Gastroesophageal sphincter (tissue), 4 donors: ENCODE measurements around the gene HSD17B8. TPM values are rescaled to one million over a fixed set of nuclear protein-coding genes. Genes with fewer than 3 reads are reported as not detected.

Experiments
- ATAC-seq: fragments of 150-250 bp; one replicate; pipeline ENCODE4 v1.9.1; 2016; ENCODE audit warnings: mild to moderate bottlenecking, moderate library complexity
- H3K27ac ChIP-seq, 4 donors: fragments of 200-600 bp; sonication (generic) in 3 of 4; 1 replicate in 3 of 4; 2 replicates in 1 of 4; pipeline ENCODE4 v1.5.1; 2016 to 2019
- H3K27me3 ChIP-seq: fragments of 200-600 bp; sonication (generic); one replicate; pipeline ENCODE4 v1.5.1; 2019
- H3K36me3 ChIP-seq, 2 donors: fragments of 200-600 bp; sonication (generic); one replicate each; pipeline ENCODE4 v1.5.1; 2019; ENCODE audit warnings: control low read depth in 1 of 2
- H3K4me1 ChIP-seq, 3 donors: fragments of 200-600 bp; sonication (generic); 1 replicate in 2 of 3; 2 replicates in 1 of 3; pipeline ENCODE4 v1.5.1; 2016 to 2019; ENCODE audit warnings: control low read depth in 2 of 3
- H3K4me3 ChIP-seq, 2 donors: fragments of 200-600 bp; sonication (generic); one replicate each; pipeline ENCODE4 v1.5.1; 2019; ENCODE audit warnings: mild to moderate bottlenecking in 1 of 2, moderate library complexity in 1 of 2
- H3K9me3 ChIP-seq, 3 donors: fragments of 200-600 bp; sonication (generic); one replicate each; pipeline ENCODE4 v1.5.1; 2017 to 2019; ENCODE audit warnings: control low read depth in 2 of 3
- EP300 ChIP-seq: sonication (generic); formaldehyde crosslinking; IDR thresholded peaks from one replicate; pipeline ENCODE4 v1.6.1; 2017; ENCODE audit warnings: antibody characterized with exemption, mild to moderate bottlenecking
- POLR2A ChIP-seq, 2 donors: fragments of 450-650 bp; IDR thresholded peaks; one replicate each; pipeline ENCODE4 v1.6.1; 2017; ENCODE audit warnings: antibody characterized with exemption in 2 of 2, mild to moderate bottlenecking in 2 of 2, moderate library complexity in 1 of 2
- POLR2AphosphoS5 ChIP-seq: sonication (generic); formaldehyde crosslinking; IDR thresholded peaks from one replicate; pipeline ENCODE4 v1.6.1; 2017; ENCODE audit warnings: antibody characterized with exemption
- WGBS, 2 donors: methylation state at CpG; one replicate each; pipeline ENCODE4 v1.1.5; 2018; ENCODE audit warnings: low coverage in 1 of 2; 5-methylcytosine and 5-hydroxymethylcytosine counted together
- total RNA-seq, 4 donors: library from RNA; depleted of rRNA; stranded (reverse); fragments of >200 nt; gene quantifications; one replicate each; pipeline ENCODE4 v1.1.0, GENCODE V29; 2016
- TF ChIP-seq, protein P1 (sequence below), 4 experiments: fragments of 200-600 bp in 2 of 4; fragments of 450-650 bp in 2 of 4; sonication (generic) in 1 of 4; IDR thresholded peaks; one replicate each; pipeline ENCODE4 v1.5.1; 2017 to 2019; ENCODE audit warnings: antibody characterized with exemption in 4 of 4, mild to moderate bottlenecking in 2 of 4, moderate library complexity in 2 of 4

Gene HSD17B8
- total RNA-seq, 4 donors from 2014 or later: 2.2 to 16.1 (median 12.2) TPM

DNA sequence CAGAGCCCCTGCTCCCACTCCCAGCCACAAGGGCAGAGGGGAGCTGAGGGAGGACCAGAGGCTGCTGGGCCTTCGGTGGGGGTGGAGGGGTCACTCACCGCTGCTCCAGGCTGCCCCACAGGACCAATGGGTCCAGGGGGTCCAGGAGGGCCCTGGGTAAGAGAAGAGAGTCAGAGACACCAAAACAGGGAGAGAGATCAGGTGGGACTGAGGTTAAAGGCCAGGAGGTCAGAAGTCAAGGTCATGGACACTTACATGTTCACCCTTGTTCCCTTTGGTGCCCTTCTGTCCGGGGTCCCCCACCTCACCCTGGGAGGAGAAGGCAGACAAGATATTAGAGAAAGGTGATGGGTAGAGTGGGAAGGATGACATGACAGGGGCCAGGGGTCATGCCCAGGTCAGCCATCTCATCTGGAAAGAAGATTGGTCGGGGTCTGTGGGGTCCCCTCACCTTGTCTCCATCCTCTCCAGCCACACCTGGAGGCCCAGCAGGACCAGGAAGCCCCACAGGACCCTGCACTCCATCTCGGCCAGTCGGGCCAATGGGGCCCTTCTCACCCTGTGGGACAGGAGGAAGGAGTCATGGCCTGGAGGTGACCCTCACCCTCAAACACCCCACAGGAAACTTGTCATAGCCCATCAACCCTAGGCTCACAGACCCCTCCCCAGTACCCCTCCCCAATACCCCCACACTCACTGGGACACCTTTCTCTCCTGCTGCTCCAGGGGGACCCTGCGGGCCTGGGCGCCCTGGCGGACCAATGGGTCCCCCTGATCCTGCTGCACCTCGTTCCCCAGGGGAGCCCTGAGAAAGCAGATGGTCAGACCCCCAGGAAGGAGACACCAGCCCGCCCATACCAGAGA is 33.2 kb upstream of the HSD17B8 start:
- Histone ChIP-seq H3K4me1 (no peaks in the 10 kb centered on the region), H3K27me3 (no peaks in the 10 kb centered on the region), H3K4me3 (no peak overlapping the region), H3K36me3 (no peaks in the 10 kb centered on the region), H3K27ac (no peak overlapping the region), H3K9me3 (no peaks in the 10 kb centered on the region)
- WGBS, 2 donors: 80% methylated on average over 1 of the region's 11 CpGs; no CpG with 5 or more reads in 1 of the 2 donors
- ATAC-seq: no peak
- TF ChIP-seq EP300: no peak
- TF ChIP-seq, protein P1, sequence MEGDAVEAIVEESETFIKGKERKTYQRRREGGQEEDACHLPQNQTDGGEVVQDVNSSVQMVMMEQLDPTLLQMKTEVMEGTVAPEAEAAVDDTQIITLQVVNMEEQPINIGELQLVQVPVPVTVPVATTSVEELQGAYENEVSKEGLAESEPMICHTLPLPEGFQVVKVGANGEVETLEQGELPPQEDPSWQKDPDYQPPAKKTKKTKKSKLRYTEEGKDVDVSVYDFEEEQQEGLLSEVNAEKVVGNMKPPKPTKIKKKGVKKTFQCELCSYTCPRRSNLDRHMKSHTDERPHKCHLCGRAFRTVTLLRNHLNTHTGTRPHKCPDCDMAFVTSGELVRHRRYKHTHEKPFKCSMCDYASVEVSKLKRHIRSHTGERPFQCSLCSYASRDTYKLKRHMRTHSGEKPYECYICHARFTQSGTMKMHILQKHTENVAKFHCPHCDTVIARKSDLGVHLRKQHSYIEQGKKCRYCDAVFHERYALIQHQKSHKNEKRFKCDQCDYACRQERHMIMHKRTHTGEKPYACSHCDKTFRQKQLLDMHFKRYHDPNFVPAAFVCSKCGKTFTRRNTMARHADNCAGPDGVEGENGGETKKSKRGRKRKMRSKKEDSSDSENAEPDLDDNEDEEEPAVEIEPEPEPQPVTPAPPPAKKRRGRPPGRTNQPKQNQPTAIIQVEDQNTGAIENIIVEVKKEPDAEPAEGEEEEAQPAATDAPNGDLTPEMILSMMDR (IDR thresholded peaks at IDR 0.05): no peak
- no peak for TF ChIP-seq POLR2A (IDR thresholded peaks at IDR 0.05)
- TF ChIP-seq POLR2AphosphoS5: no peak

DNA sequence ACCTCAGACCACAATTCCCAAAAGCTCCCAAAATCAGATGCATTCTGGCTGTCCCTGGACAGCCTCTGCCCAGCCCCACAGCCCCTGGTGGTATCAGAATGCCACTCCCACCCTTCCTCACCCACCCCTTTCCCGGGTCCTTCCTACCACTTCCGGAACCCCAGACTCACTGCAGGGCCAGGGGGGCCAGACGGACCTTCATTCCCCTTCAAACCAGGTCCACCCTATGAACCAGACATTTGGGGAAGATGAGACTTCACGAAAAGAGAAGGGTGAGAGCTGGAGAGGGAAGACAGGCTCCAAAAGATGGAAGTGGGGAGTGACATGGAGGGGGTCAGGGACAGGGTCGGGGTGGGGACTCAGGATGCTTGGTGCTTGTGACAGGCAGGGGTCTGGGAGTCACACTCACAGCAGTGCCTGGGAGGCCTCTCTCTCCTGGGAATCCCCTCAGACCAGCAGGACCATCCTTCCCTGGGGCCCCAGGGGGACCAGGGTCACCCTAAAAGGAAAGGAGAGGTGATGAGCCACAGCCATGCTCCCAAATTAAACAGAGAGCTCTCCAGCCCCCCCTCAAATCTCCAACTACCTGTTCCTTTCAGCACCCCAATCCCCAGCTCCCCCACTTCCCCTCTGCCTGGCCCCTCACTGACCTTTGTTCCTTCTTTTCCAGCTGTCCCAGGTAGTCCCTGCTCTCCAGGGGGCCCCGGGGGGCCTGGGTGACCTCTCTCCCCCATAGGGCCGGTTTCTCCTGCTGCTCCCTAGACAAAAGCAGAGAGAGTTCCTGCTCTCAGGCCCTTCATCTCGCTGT is 32.4 kb upstream of the HSD17B8 start:
- H3K27ac ChIP-seq: no peak overlapping the region
- H3K4me3 ChIP-seq: no peak overlapping the region
- TF ChIP-seq, protein P1 (IDR thresholded peaks at IDR 0.05): no peak
- 18 to 75% methylated on average over 2 to 3 of the region's 8 CpGs for WGBS, 2 donors
- H3K36me3 ChIP-seq: no peaks in the 10 kb centered on the region
- no peaks in the 10 kb centered on the region for H3K4me1 ChIP-seq
- no peaks in the 10 kb centered on the region for H3K27me3 ChIP-seq
- no peak for ATAC-seq
- no peaks in the 10 kb centered on the region for H3K9me3 ChIP-seq

DNA sequence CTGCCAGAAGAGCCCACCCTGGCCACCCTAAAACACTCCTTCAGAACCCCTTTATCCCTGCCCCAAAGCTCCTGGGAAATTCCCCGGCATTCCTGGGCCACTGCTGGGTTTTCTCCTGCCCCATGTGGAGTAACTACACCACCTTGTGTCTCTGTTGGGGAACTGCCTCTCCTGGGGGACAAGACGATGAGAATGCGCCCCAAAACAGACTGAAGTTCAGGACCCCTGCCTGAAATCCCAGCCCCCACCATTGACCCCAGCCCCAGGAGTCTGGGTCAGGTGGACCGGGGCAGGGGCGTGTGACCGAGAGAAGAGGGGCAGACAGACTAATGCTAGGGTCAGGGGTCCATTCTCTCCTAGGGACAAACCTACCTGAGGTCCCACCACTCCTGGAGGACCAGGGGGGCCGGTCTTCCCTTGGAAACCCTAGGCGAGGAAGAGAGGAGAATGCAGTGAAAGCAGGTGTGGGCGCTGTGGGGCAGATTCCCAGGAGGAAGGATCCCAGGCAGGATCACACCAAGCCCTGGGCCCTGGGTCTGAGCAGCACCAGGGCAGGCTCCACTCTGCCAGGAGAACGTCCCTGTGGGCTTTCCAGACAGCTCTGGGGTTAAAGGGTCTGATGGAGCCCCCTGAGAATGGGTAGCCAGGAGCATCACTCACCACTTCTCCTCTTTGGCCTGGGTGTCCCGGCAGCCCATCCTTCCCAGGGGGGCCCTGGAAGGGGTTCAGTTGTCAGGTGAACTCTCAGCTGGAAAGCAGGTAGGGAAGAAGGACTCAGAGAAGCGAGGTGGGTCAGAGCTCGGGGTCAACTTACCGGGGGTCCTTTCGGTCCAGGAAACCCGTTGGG is 31.5 kb upstream of the HSD17B8 start:
- TF ChIP-seq POLR2AphosphoS5 (no peak), EP300 (no peak), POLR2A (IDR thresholded peaks at IDR 0.05) (no peak)
- TF ChIP-seq, protein P1 (IDR thresholded peaks at IDR 0.05): peak in 3 of 4 experiments; percentile 38 to 56 (median 40)
- H3K4me1 ChIP-seq: no peaks in the 10 kb centered on the region
- H3K9me3 ChIP-seq: no peaks in the 10 kb centered on the region
- H3K27ac ChIP-seq: no peak overlapping the region
- 18 to 40% methylated on average over 2 to 3 of the region's 16 CpGs for WGBS, 2 donors
- no peaks in the 10 kb centered on the region for H3K36me3 ChIP-seq
- no peaks in the 10 kb centered on the region for H3K27me3 ChIP-seq
- no peak overlapping the region for H3K4me3 ChIP-seq
- no peak for ATAC-seq

DNA sequence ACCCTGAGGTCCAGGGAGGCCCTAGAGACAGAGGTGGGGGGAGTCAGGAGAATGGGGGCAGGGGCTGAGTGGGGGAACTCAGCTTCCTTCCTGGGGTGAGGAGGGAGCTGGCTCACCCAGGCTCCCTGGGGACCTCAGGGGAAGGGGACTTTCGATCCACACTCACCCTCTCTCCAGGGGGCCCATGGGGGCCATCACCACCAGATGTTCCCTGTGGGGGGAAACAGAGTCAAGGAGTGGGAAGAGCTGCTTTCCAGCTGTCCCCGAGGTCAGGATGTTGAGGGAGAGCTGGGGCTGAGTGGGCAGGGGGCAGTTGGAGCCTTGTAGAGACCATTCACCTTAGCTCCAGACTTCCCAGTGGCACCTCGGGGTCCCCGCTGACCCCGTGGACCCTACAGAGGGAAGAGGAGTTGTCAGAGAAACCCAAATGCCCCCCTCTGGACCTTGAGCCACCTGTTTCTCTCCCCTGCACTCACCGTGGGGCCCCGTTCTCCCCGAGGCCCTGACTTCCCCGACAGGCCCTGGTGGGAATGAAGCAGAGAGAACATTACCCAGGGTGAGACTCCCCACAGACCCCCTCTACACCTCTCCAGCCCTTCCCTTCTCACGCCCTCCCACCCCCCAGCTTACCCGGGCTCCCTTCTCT is 30.8 kb upstream of the HSD17B8 start:
- 46 to 100% methylated on average over 1 to 4 of the region's 11 CpGs for WGBS, 2 donors
- no peak overlapping the region for H3K27ac ChIP-seq

More for the DNA sequence above, 30.8 kb upstream of the HSD17B8 start:
- TF ChIP-seq, protein P1 (IDR thresholded peaks at IDR 0.05): no peak
- TF ChIP-seq EP300: no peak
- TF ChIP-seq POLR2AphosphoS5: no peak
- TF ChIP-seq POLR2A (IDR thresholded peaks at IDR 0.05): no peak
- no peaks in the 10 kb centered on the region for H3K27me3 ChIP-seq
- no peak for ATAC-seq
- H3K9me3 ChIP-seq: no peaks in the 10 kb centered on the region
- H3K4me3 ChIP-seq: no peak overlapping the region
- H3K4me1 ChIP-seq: no peaks in the 10 kb centered on the region
- H3K36me3 ChIP-seq: no peaks in the 10 kb centered on the region
